H1 (cell line): ENCODE results near the gene REL. TPM values are rescaled to one million over a fixed set of nuclear protein-coding genes. Genes with fewer than 3 reads are reported as not detected.

ENCODE experiments used
- CTCF ChIA-PET: fragments of 300-600 bp; sonication (Branson Sonifier 250); formaldehyde crosslinking; loops from one replicate; lab custom pipeline; 2021; ENCODE audit not compliant: partially characterized antibody; lab: Charles Lee
- POLR2A ChIA-PET: fragments of 300-600 bp; sonication (Branson Sonifier 250); formaldehyde crosslinking; loops from one replicate; lab custom pipeline; 2021; ENCODE audit warnings: inconsistent platforms; ENCODE audit not compliant: partially characterized antibody; lab: Charles Lee
- DNase-seq, 2 experiments: peaks; one replicate each; pipeline versions ENCODE4 v3.0.0 to v3.0.0-alpha.2; 2010 to 2022; ENCODE audit warnings: low spot score in 2 of 2, low read depth in 1 of 2, mixed read lengths in 1 of 2
- FAIRE-seq: peaks from 2 replicates; lab custom pipeline; 2011; peaks lifted over from hg19 to GRCh38; lab: Jason Lieb, UNC
- H2AFZ ChIP-seq: 2 replicates; pipeline ENCODE4 v1.8.1; 2012; ENCODE audit warnings: low read length, inconsistent platforms
- H2AK5ac ChIP-seq: 2 replicates; pipeline ENCODE4 v1.6.1; 2013; ENCODE audit warnings: low read depth, low read length
- H2BK120ac ChIP-seq: replicated peaks from 2 replicates; pipeline ENCODE3; 2013; ENCODE audit warnings: low read depth, low read length, inconsistent platforms
- H2BK12ac ChIP-seq: 2 replicates; pipeline ENCODE4 v1.6.1; 2013; ENCODE audit warnings: low read depth, low read length
- H2BK15ac ChIP-seq: 2 replicates; pipeline ENCODE4 v1.6.1; 2013; ENCODE audit warnings: low read length
- H2BK20ac ChIP-seq: 2 replicates; pipeline ENCODE4 v1.6.1; 2013; ENCODE audit warnings: low read length
- H2BK5ac ChIP-seq: 2 replicates; pipeline ENCODE4 v1.6.1; 2013; ENCODE audit warnings: low read depth, low read length
- H3K14ac ChIP-seq: 2 replicates; pipeline ENCODE4 v1.6.1; 2013; ENCODE audit warnings: inconsistent platforms; ENCODE audit not compliant: insufficient read length
- H3K18ac ChIP-seq: 2 replicates; pipeline ENCODE4 v1.6.1; 2013; ENCODE audit warnings: low read length; ENCODE audit errors: extremely low read depth
- H3K23ac ChIP-seq: 2 replicates; pipeline ENCODE4 v1.6.1; 2013; ENCODE audit warnings: inconsistent platforms; ENCODE audit not compliant: insufficient read length
- H3K23me2 ChIP-seq: 2 replicates; pipeline ENCODE4 v1.6.1; 2013; ENCODE audit warnings: low read depth, low read length
- H3K27ac ChIP-seq: 2 replicates; pipeline ENCODE4 v1.6.1; 2011; ENCODE audit warnings: low read depth, low read length, inconsistent platforms
- H3K27me3 ChIP-seq, 4 experiments: replicated peaks in 1 of 4; 1 replicate in 1 of 4; 2 replicates in 3 of 4; pipeline versions ENCODE4 v1.6.1 to v1.8.1; 2011 to 2013; ENCODE audit warnings: low read length in 3 of 4, mild to moderate bottlenecking in 3 of 4, inconsistent platforms in 2 of 4, mixed read lengths in 2 of 4, moderate library complexity in 1 of 4; ENCODE audit not compliant: control insufficient read depth in 3 of 4, insufficient read depth in 3 of 4; ENCODE audit errors: extremely low read depth in 1 of 4
- H3K36me3 ChIP-seq, 4 experiments: 2 replicates each; pipeline versions ENCODE4 v1.6.1 to v1.8.1; 2011 to 2013; ENCODE audit warnings: mild to moderate bottlenecking in 4 of 4, low read length in 3 of 4, moderate library complexity in 2 of 4, control low read depth in 1 of 4, inconsistent platforms in 1 of 4; ENCODE audit not compliant: insufficient read depth in 4 of 4, control insufficient read depth in 2 of 4
- H3K4ac ChIP-seq: replicated peaks from 2 replicates; pipeline ENCODE3; 2013; ENCODE audit warnings: low read length, low read depth, mixed read lengths, inconsistent platforms; ENCODE audit not compliant: insufficient read length
- H3K4me1 ChIP-seq, 4 experiments: replicated peaks in 1 of 4; 1 replicate in 1 of 4; 2 replicates in 3 of 4; pipeline versions ENCODE4 v1.6.1 to v1.8.1; 2011 to 2013; ENCODE audit warnings: low read length in 3 of 4, inconsistent platforms in 2 of 4, mixed read lengths in 1 of 4; ENCODE audit not compliant: insufficient read depth in 4 of 4, control insufficient read depth in 3 of 4
- H3K4me2 ChIP-seq, 2 experiments: 2 replicates each; pipeline versions ENCODE4 v1.6.1 to v1.8.1; 2011 to 2013; ENCODE audit warnings: low read depth in 2 of 2, low read length in 2 of 2, control low read depth in 1 of 2, inconsistent platforms in 1 of 2, mild to moderate bottlenecking in 1 of 2; ENCODE audit not compliant: insufficient read depth in 1 of 2
- H3K4me3 ChIP-seq, 4 experiments: fragments of 200-600, 300-600 bp in 1 of 4; sonication (generic), shearing (Covaris generic), sonication (Bioruptor Twin) in 1 of 4; 2 replicates each; pipeline versions ENCODE4 v1.5.1 to v1.8.1; 2011 to 2016; ENCODE audit warnings: low read length in 4 of 4, low read depth in 3 of 4, control low read depth in 2 of 4, inconsistent platforms in 2 of 4, mild to moderate bottlenecking in 2 of 4, mixed read lengths in 1 of 4, moderate library complexity in 1 of 4; ENCODE audit not compliant: insufficient read depth in 2 of 4; ENCODE audit errors: extremely low read depth in 1 of 4
- H3K56ac ChIP-seq: replicated peaks from 2 replicates; pipeline ENCODE3; 2013; ENCODE audit warnings: low read depth, mild to moderate bottlenecking, mixed read lengths, low read length, inconsistent platforms; ENCODE audit not compliant: insufficient read length
- H3K79me1 ChIP-seq: 2 replicates; pipeline ENCODE4 v1.6.1; 2013; ENCODE audit warnings: low read depth, low read length, control low read depth
- H3K79me2 ChIP-seq, 2 experiments: 2 replicates each; pipeline versions ENCODE4 v1.6.1 to v1.8.1; 2012 to 2013; ENCODE audit warnings: low read length in 2 of 2, mild to moderate bottlenecking in 2 of 2, inconsistent platforms in 1 of 2; ENCODE audit not compliant: insufficient read depth in 2 of 2, control insufficient read depth in 1 of 2
- H3K9ac ChIP-seq, 4 experiments: replicated peaks in 1 of 4; 1 replicate in 1 of 4; 2 replicates in 3 of 4; pipeline versions ENCODE4 v1.6.1 to v1.8.1; 2011 to 2013; ENCODE audit warnings: low read depth in 3 of 4, low read length in 3 of 4, control low read depth in 2 of 4, mild to moderate bottlenecking in 2 of 4, moderate library complexity in 2 of 4, inconsistent platforms in 1 of 4; ENCODE audit errors: extremely low read depth in 1 of 4
- H3K9me3 ChIP-seq, 2 experiments: 2 replicates each; pipeline versions ENCODE4 v1.6.1 to v1.8.1; 2012 to 2013; ENCODE audit warnings: mild to moderate bottlenecking in 2 of 2, moderate library complexity in 2 of 2, control low read depth in 1 of 2, inconsistent platforms in 1 of 2, low read depth in 1 of 2, low read length in 1 of 2, mixed read lengths in 1 of 2; ENCODE audit not compliant: insufficient read depth in 2 of 2
- H4K20me1 ChIP-seq, 2 experiments: replicated peaks in 1 of 2; 2 replicates each; pipeline versions ENCODE3 to v1.8.1; 2011 to 2013; ENCODE audit warnings: inconsistent platforms in 2 of 2, low read length in 2 of 2, mild to moderate bottlenecking in 1 of 2; ENCODE audit not compliant: insufficient read depth in 2 of 2, control insufficient read depth in 1 of 2
- H4K5ac ChIP-seq: 2 replicates; pipeline ENCODE4 v1.6.1; 2013; ENCODE audit warnings: low read length, low read depth, mixed read lengths, inconsistent platforms; ENCODE audit not compliant: insufficient read length
- H4K8ac ChIP-seq: 2 replicates; pipeline ENCODE4 v1.8.0; 2013; ENCODE audit warnings: mild to moderate bottlenecking, moderate library complexity, low read length, inconsistent platforms; ENCODE audit not compliant: insufficient read depth; ENCODE audit errors: extremely low read depth
- H4K91ac ChIP-seq: replicated peaks from 2 replicates; pipeline ENCODE3; 2013; ENCODE audit warnings: low read length, mixed read lengths, inconsistent platforms; ENCODE audit not compliant: insufficient read length
- CHD1 ChIP-seq: IDR thresholded peaks from 2 replicates; pipeline ENCODE4 v1.6.1; 2012; ENCODE audit warnings: low read depth, low read length, improper control_type of control experiment
- CHD2 ChIP-seq: IDR thresholded peaks from 2 replicates; pipeline ENCODE4 v1.6.1; 2012; ENCODE audit warnings: low read length, improper control_type of control experiment
- GABPA ChIP-seq: IDR thresholded peaks from 2 replicates; pipeline ENCODE4 v1.6.1; 2011; ENCODE audit warnings: mild to moderate bottlenecking, low read length, moderate library complexity, borderline replicate concordance; ENCODE audit not compliant: insufficient read depth
- HDAC6 ChIP-seq: IDR thresholded peaks from one replicate; pipeline ENCODE4 v1.7.1; 2012; ENCODE audit warnings: low read depth, mild to moderate bottlenecking, inconsistent platforms, low read length, moderate library complexity
- JUND ChIP-seq: IDR thresholded peaks from 2 replicates; pipeline ENCODE4 v1.6.1; 2011; ENCODE audit warnings: mild to moderate bottlenecking, improper control_type of control experiment, low read length
- KDM4A ChIP-seq: IDR thresholded peaks from one replicate; pipeline ENCODE4 v1.7.1; 2012; ENCODE audit warnings: low read depth, mild to moderate bottlenecking, moderate library complexity, low read length, inconsistent platforms; ENCODE audit not compliant: severe bottlenecking
- KDM5A ChIP-seq: fragments of 200-600 bp; IDR thresholded peaks from 2 replicates; pipeline ENCODE4 v1.7.1; 2012; ENCODE audit warnings: mild to moderate bottlenecking, low read length, inconsistent platforms, mixed read lengths
- NRF1 ChIP-seq: IDR thresholded peaks from 2 replicates; pipeline ENCODE4 v1.6.1; 2011; ENCODE audit warnings: mild to moderate bottlenecking, low read depth, low read length, improper control_type of control experiment
- PHF8 ChIP-seq: fragments of 200-600 bp; sonication (generic); conservative IDR thresholded peaks from 2 replicates; pipeline ENCODE4 v1.7.1; 2012; ENCODE audit warnings: low read depth, mild to moderate bottlenecking, inconsistent platforms, low read length, moderate library complexity
- RXRA ChIP-seq: IDR thresholded peaks from 2 replicates; pipeline ENCODE4 v1.6.1; 2011; ENCODE audit warnings: low read depth, mild to moderate bottlenecking, low read length, moderate library complexity; ENCODE audit not compliant: insufficient read depth
- SP1 ChIP-seq: IDR thresholded peaks from 2 replicates; pipeline ENCODE4 v1.6.1; 2011; ENCODE audit warnings: low read depth, low read length
- SRF ChIP-seq: IDR thresholded peaks from 2 replicates; pipeline ENCODE4 v1.6.1; 2011; ENCODE audit warnings: mild to moderate bottlenecking, low read depth, low read length, moderate library complexity
- TCF12 ChIP-seq: IDR thresholded peaks from 2 replicates; pipeline ENCODE4 v1.6.1; 2011; ENCODE audit warnings: low read depth, mild to moderate bottlenecking, low read length
- WGBS, 2 experiments: shearing (Covaris generic) in 1 of 2; methylation state at CpG; one replicate each; pipeline versions ENCODE4 v1.1.6 to v1.1.7; 2013 to 2015; ENCODE audit warnings: low lambda C conversion rate in 2 of 2, mixed read lengths in 2 of 2, inconsistent platforms in 1 of 2, low coverage in 1 of 2, missing lambda C conversion rate in 1 of 2; ENCODE audit not compliant: insufficient replicate concordance in 2 of 2, insufficient coverage in 1 of 2, insufficient read length in 1 of 2; ENCODE audit errors: extremely low coverage in 1 of 2, missing lambda C conversion rate in 1 of 2; 5-methylcytosine and 5-hydroxymethylcytosine counted together
- polyA plus RNA-seq, 7 experiments: library from polyadenylated mRNA; depleted of rRNA in 3 of 7; stranded (reverse) in 5 of 7; unstranded in 2 of 7; fragments of >200 nt in 5 of 7; fragments of 200-250 nt in 2 of 7; gene quantifications; 1 replicate in 5 of 7; 2 replicates in 1 of 7; 4 replicates in 1 of 7; pipeline versions ENCODE4 v1.2.1 to v1.2.3, GENCODE V29; 2011 to 2013; ENCODE audit warnings: missing spikeins in 2 of 7, mixed read lengths in 2 of 7
- total RNA-seq: library from RNA; stranded (reverse); fragmentation: NEBNext Ultra II Directional; extraction: Animal tissue kit (Norgen Biotek cat#: 25700); gene quantifications from 2 replicates; pipeline ENCODE4 v1.2.1, GENCODE V29; 2021
- TF ChIP-seq, protein P1 (sequence below): IDR thresholded peaks from 2 replicates; pipeline ENCODE4 v1.6.1; 2012; ENCODE audit warnings: low read length, inconsistent platforms

Gene REL
- total and polyA plus RNA-seq, 2 of the 8 experiments (the other 6 are each of a cell fraction or from before 2014, with no cell fraction given) = 1.5 to 7.5 TPM

DNA sequence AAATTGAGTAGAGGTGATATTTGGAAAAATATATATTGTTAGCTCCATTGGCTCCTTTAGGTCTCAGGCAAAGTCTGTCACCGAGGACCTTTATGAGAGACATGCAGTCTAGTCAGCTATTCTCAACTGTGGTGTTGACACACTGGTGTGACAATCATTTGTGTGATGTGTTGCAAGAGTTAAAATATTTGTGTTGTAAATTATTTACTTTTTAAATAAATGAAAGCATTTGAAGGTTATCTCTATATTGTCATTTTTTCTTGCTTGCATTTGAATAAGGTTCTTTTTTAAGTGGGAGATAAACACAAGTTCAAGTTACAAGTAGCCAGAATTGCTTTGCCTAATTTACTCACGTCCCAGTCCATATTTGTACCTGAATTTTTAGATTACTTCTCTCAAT lies 4.3 kb downstream of the REL start:
- Histone ChIP-seq H3K18ac (no peak overlapping the region), H2BK5ac (no peak overlapping the region), H3K27ac (no peak overlapping the region), H3K23me2 (0 out of 2 replicates have a peak, but pooled peaks cover 1% of the 10 kb centered on the region), H3K23ac (no peak overlapping the region), H2AFZ (no peak overlapping the region), H2BK15ac (no peak overlapping the region), H4K20me1 (peaks cover 0 to 2% of the 10 kb centered on the region in 2 experiments), H3K27me3 (no peaks in the 10 kb centered on the region; a peak in 1 of 7 replicates), H4K5ac (no peak overlapping the region), H3K9me3 (no peaks in the 10 kb centered on the region), H3K14ac (no peak overlapping the region), H2AK5ac (no peak overlapping the region), H3K4me2 (no peak overlapping the region), H3K79me1 (no peaks in the 10 kb centered on the region), H3K56ac (no peak overlapping the region), H3K4me3 (no peak overlapping the region), H2BK120ac (no peak overlapping the region), H3K9ac (peak overlapping the region in 1 of 4 experiments; percentile 34; a peak in 1 of 7 replicates), H2BK20ac (no peak overlapping the region), H4K8ac (no peak overlapping the region), H3K4ac (no peak overlapping the region), H3K36me3 (no peaks in the 10 kb centered on the region), H4K91ac (no peak overlapping the region), H2BK12ac (no peak overlapping the region), H3K4me1 (peaks cover 0 to 3% (median 0%) of the 10 kb centered on the region in 4 experiments; a peak in 4 of 7 replicates), H3K79me2 (peaks cover 0 to 2% of the 10 kb centered on the region in 2 experiments; a peak in 1 of 4 replicates)
- FAIRE-seq (no peak), DNase-seq (no peak)
- POLR2A ChIA-PET = no interaction called here
- CTCF ChIA-PET = no interaction called here
- WGBS, 2 experiments = 82% methylated on average over 2 of the region's 2 CpGs; no CpG with 5 or more reads in 1 of the 2 experiments
- TF ChIP-seq PHF8 = no peak
- no peak for TF ChIP-seq KDM4A
- TF ChIP-seq CHD2 = no peak
- TF ChIP-seq HDAC6 = no peak
- no peak for TF ChIP-seq NRF1
- no peak for TF ChIP-seq KDM5A
- no peak for TF ChIP-seq GABPA
- no peak for TF ChIP-seq TCF12
- no peak for TF ChIP-seq SP1
- TF ChIP-seq CHD1 = no peak
- TF ChIP-seq SRF = no peak
- TF ChIP-seq RXRA = no peak
- TF ChIP-seq, protein P1, sequence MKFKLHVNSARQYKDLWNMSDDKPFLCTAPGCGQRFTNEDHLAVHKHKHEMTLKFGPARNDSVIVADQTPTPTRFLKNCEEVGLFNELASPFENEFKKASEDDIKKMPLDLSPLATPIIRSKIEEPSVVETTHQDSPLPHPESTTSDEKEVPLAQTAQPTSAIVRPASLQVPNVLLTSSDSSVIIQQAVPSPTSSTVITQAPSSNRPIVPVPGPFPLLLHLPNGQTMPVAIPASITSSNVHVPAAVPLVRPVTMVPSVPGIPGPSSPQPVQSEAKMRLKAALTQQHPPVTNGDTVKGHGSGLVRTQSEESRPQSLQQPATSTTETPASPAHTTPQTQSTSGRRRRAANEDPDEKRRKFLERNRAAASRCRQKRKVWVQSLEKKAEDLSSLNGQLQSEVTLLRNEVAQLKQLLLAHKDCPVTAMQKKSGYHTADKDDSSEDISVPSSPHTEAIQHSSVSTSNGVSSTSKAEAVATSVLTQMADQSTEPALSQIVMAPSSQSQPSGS = no peak
- no peak for TF ChIP-seq JUND
